HG03457 (cell line): ENCODE data around the gene DNAJC3.

Source experiments
- ATAC-seq: cut with Tn5 transposase; IDR thresholded peaks from one replicate; pipeline ENCODE4 v1.9.1; 2021; ENCODE audit warnings: moderate number of reproducible peaks; ENCODE audit not compliant: unreplicated experiment

Gene DNAJC3, protein sequence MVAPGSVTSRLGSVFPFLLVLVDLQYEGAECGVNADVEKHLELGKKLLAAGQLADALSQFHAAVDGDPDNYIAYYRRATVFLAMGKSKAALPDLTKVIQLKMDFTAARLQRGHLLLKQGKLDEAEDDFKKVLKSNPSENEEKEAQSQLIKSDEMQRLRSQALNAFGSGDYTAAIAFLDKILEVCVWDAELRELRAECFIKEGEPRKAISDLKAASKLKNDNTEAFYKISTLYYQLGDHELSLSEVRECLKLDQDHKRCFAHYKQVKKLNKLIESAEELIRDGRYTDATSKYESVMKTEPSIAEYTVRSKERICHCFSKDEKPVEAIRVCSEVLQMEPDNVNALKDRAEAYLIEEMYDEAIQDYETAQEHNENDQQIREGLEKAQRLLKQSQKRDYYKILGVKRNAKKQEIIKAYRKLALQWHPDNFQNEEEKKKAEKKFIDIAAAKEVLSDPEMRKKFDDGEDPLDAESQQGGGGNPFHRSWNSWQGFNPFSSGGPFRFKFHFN

GRCh38 chr13:95676762-95677563 lies at the start of gene DNAJC3:
DNAJC3 (plus strand) TSS chr13:95677139; CDS start chr13:95677256, 117 bp downstream.
- peak; percentile 94 for ATAC-seq

DNA sequence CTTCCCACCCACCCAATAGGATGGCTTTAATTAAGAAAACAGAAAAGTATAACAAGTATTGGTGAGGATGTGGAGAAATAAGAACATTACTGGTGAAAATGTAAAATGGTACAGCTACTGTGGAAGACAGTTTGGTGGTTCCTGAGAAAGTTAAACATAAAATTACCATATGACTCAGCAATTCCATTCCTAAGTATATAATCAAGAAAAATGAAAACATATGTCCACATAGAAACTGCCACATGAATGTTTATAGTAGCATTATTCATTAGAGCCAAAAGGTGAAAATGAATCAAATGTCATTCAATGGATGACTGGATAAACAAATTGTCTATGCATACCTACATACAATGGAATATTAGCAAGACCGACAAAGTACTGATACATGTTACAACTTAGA lies 49.3 kb upstream of the DNAJC3 start:
- no peak for ATAC-seq

DNA sequence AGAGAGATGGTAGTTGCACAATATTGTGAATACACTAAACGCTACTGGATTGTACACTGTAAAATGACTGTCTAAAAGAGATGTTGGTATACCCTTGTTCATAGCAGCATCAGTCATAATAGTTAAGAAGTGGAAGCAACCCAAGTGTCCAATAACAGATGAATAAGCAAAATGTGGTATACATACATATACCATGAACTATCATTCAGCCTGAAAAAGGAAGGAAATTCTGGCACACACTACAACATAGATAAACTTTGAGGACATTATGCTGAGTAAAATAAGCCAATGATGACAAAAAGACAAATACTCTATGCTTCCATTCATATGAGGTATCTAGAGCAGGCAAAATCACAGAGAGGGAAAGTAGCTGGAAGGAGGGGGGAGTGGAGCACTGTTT lies 48.5 kb upstream of the DNAJC3 start:
- ATAC-seq, result no peak

DNA sequence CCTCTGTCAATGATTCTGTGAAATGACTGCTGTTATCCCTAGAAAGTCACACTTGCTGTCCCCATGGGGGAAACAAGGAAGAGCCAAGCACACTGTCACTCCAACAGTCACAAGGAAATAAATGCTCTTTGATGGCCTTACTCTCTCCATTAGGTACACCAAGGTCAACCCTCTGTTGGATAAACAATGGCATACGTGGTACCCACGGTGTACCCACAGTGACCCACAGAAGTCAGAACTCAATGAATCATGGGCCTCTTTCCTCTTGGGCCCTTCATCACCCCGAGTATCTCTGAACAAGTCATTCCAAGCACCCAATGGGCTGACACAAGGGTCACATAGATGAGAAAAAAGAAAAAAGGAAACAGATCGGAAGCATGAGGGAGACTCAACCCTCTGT lies 47.9 kb upstream of the DNAJC3 start:
- no peak for ATAC-seq

- no peak for ATAC-seq
Observed at GRCh38 chr13:95630593-95630992, 46.3 kb upstream of the DNAJC3 start.

GRCh38 chr13:95636853-95637252 lies 40.1 kb upstream of the DNAJC3 start:
- no peak for ATAC-seq

DNA sequence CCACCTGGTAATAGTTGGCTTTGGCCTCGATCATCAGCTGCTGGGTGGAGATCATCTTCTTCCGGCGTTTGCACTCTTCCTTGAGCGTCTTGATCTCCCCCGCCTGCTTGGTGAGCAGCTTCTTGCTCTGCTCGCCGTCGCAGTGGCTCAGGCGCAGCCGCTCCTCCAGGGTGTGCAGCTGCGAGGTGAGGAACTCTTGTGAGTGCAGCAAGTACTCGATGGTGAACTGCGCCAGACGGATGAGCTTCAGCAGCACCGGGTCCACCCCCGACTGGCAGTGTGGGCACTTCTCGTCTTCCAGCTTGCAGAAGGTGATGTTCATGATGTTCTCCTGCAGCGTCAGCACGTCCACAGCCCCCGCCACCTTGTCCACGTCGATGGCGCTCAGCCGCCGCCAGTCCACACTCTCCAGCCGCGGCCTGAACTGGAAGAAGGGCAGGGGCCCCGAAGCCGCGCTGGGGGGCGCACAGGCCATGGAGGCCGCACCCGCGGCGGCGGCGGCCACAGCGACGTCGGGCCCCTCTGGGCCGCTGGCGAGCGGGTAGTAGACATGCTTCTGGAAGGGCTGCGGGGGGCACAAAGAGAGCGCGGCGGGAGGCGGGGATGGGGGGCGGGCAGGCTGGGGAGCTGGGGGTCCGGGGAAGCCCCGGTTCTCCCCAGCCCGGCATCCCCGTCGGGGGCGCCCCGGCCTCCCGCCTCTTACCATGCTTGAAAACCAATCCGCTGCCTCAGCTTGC lies 35.5 kb upstream of the DNAJC3 start:
- no peak for ATAC-seq

DNA sequence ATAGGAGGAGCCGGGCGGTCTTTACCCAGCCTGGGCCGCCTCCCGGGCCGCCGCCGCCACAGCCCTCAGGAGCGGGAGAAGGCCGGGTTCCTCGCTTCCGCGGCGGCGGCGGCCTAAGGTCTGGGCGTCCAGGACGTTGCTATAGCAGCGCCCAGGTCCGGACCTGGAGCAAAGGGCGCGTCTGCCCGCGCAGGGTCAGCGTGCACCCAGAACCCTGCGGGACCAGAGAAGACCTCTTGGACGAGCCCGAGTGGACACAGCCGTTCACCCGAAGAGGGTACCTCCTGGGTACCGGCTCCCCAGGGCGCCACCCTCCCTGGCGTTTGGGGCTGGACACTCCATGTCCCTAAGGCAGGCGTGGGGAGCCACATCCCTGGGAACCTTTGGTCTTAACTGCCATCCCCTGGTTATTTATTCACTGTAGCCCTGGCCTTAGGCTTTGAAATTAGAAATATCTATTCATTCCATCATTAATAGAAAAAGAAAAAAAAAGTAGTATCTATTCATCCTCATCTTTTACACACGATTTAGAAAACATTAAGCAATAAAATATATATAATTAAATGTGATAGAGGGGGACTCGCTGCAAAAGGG lies 34.8 kb upstream of the DNAJC3 start:
- no peak for ATAC-seq

DNA sequence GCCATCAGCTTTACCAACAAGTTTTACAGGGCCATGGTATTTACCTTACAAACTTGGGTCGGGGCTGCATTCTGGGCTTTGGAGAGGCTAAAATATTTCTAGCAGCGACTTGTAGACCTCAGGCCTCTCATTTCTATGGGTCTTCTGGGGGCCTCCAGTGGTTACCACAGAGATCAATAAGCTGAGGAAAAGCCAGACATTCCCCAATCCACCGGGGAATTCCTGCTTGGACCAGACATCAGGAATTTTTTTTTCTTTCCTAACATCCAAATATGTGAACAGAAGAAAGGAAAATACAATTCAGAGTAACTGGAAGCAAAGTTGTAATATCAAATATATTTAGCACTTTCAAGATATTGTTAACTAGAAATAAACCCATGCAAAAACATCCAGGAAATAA lies 33.9 kb upstream of the DNAJC3 start:
- no peak for ATAC-seq

DNA sequence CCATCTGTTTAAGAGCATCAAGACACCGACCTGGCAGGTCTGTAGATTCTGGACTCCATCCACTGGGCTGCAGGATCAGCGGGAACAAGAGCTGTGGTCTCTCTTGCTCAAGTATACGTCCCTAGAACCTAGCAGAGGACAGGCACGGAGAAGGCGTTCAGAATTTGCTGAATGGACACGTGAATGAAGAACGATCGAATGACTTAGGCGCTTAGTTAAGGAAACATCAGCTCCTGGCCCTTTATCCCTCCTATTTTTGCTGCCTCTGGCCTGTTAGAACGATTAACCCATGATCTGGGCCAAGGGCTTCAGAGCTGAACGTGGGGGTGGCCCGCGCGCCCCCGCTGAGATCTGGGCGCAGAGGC lies 33.4 kb upstream of the DNAJC3 start:
- no peak for ATAC-seq

- peak; percentile 27 for ATAC-seq
Observed at GRCh38 chr13:95643936-95644598, 32.9 kb upstream of the DNAJC3 start.

GRCh38 chr13:95644601-95645052 lies 32.3 kb upstream of the DNAJC3 start, which contains the start of gene DZIP1:
DZIP1 (minus strand) TSS chr13:95644706; CDS start chr13:95642029, 2,677 bp downstream.
- peak; percentile 56 for ATAC-seq

GRCh38 chr13:95647321-95647720 lies 29.6 kb upstream of the DNAJC3 start:
- no peak for ATAC-seq

GRCh38 chr13:95650696-95651095 lies 26.2 kb upstream of the DNAJC3 start:
- no peak for ATAC-seq

GRCh38 chr13:95652244-95652764 lies 24.6 kb upstream of the DNAJC3 start:
- ATAC-seq, result no peak

DNA sequence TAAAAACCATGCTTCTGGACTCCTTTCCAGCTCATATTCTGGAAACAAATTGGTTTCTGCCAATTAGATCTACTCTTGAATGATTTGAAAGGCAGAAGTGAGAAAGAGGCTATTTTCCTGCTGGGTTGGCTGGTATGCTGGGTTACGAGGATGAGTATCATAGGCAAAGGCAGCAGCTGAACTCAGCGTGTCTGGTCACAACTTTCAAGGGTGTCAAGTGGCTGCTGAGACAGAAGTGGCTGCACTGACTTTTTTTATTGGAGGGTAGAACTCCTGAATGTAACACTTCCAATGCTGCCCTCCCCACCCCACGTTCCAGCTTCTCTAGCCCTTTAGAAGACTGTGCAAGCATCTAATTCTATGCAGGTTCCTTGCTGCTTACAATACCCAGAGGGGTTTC lies 24.1 kb upstream of the DNAJC3 start:
- ATAC-seq, result no peak

DNA sequence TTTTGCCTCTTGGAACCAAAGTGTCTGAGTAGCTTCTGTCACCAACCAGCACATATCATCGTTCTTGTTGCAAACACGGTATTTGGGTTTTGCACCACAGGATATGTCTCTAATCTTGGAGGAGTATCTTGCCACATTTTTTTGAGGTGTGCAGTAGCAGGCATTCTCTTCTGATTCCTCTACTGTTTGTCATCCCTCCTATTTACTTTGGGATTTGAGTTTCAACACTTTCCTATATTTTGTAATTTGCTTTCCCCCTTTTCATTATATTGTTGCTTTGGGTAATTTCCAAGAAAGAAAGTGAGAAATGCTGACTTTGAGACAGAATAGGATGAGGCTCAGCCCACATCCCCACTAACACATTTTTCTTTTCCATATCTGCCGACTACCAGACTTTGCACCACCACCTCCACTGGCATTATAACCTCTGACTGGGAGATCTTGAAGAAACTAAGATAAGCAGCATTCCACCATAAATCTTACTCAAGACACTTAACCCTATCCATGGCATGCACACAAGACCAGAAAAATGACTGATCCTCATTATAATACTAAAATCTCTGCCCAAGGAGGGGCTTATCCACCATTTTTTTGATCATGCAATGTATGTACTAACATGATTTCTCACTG lies 20.4 kb upstream of the DNAJC3 start:
- no peak for ATAC-seq

GRCh38 chr13:95659500-95659899 lies 17.4 kb upstream of the DNAJC3 start:
- ATAC-seq, result no peak

GRCh38 chr13:95660981-95661581 lies 15.9 kb upstream of the DNAJC3 start:
- ATAC-seq, result no peak
